Caco-2 (cell line): Measurements from ENCODE around the gene JMJD8. TPM values are rescaled to one million over a fixed set of nuclear protein-coding genes. Genes with fewer than 3 reads are reported as not detected.
A peak's percentile ranks its signal among the peaks of the same experiment; 100 is the strongest.

Source experiments
- BruUV-seq: library from RNA; stranded (reverse); fragments of 400-500 nt; replicated peaks from 2 replicates; lab custom pipeline; 2021; lab: Mats Ljungman, UMichigan
- CTCF ChIA-PET: fragments of 300-600 bp; sonication (Branson Sonifier 250); formaldehyde crosslinking; loops from one replicate; lab custom pipeline; 2022; ENCODE audit warnings: antibody characterized with exemption; lab: Charles Lee
- POLR2A ChIA-PET: fragments of 300-600 bp; sonication (Branson Sonifier 250); formaldehyde crosslinking; loops from one replicate; lab custom pipeline; 2022; ENCODE audit warnings: antibody characterized with exemption; lab: Charles Lee
- DNase-seq, 2 experiments: peaks; one replicate each; pipeline versions ENCODE4 v3.0.0 to v3.0.0-alpha.2; 2020 to 2022
- H3K27me3 ChIP-seq: replicated peaks from 2 replicates; pipeline ENCODE4 v1.6.0; 2011; ENCODE audit warnings: low read length; ENCODE audit not compliant: control insufficient read depth, insufficient read depth
- H3K36me3 ChIP-seq: 2 replicates; pipeline ENCODE4 v1.5.1; 2011; ENCODE audit warnings: low read length; ENCODE audit not compliant: control insufficient read depth, insufficient read depth
- H3K4me1 ChIP-seq: fragments of 250-450 bp; sonication (Bioruptor Pico); 2 replicates; pipeline ENCODE4 v1.5.1; 2020; ENCODE audit warnings: mild to moderate bottlenecking
- H3K4me3 ChIP-seq: 2 replicates; pipeline ENCODE4 v1.5.1; 2011; ENCODE audit warnings: low read depth, mild to moderate bottlenecking, control low read depth, low read length
- H3K9me3 ChIP-seq: fragments of 250-450 bp; sonication (Bioruptor Pico); 2 replicates; pipeline ENCODE4 v1.5.1; 2020; ENCODE audit warnings: mild to moderate bottlenecking, moderate library complexity
- H3K27ac Mint-ChIP-seq: one replicate; pipeline ENCODE4 v1.8.0; 2022; ENCODE audit warnings: mixed read lengths; ENCODE audit not compliant: unreplicated experiment
- H3K27me3 Mint-ChIP-seq: one replicate; pipeline ENCODE4 v1.8.0; 2022; ENCODE audit warnings: mixed read lengths; ENCODE audit not compliant: insufficient read depth, unreplicated experiment
- H3K36me3 Mint-ChIP-seq: one replicate; pipeline ENCODE4 v1.8.0; 2022; ENCODE audit warnings: mild to moderate bottlenecking, mixed read lengths; ENCODE audit not compliant: insufficient read depth, unreplicated experiment
- H3K4me1 Mint-ChIP-seq: one replicate; pipeline ENCODE4 v1.8.0; 2022; ENCODE audit warnings: low read depth, mixed read lengths; ENCODE audit not compliant: unreplicated experiment
- H3K4me3 Mint-ChIP-seq: one replicate; pipeline ENCODE4 v1.8.0; 2022; ENCODE audit warnings: mild to moderate bottlenecking, moderate library complexity, mixed read lengths; ENCODE audit not compliant: unreplicated experiment
- H3K9me3 Mint-ChIP-seq: one replicate; pipeline ENCODE4 v1.8.0; 2022; ENCODE audit warnings: mixed read lengths; ENCODE audit not compliant: unreplicated experiment
- CTCF ChIP-seq, 2 experiments: fragments of 200-600 bp in 1 of 2; IDR thresholded peaks; 1 replicate in 1 of 2; 2 replicates in 1 of 2; pipeline versions ENCODE4 v1.5.1 to v1.8.0; 2011 to 2022; ENCODE audit warnings: antibody characterized with exemption in 1 of 2, control low read depth in 1 of 2, inconsistent platforms in 1 of 2, low read depth in 1 of 2, low read length in 1 of 2, mild to moderate bottlenecking in 1 of 2, moderate library complexity in 1 of 2; ENCODE audit not compliant: insufficient read depth in 1 of 2, severe bottlenecking in 1 of 2, unreplicated experiment in 1 of 2
- intact Hi-C: fragments of 100-400 bp; cut with micrococcal nuclease; formaldehyde crosslinking; loops from one replicate; pipeline ENCODE4 v1.10.0; 2022; ENCODE audit not compliant: unreplicated experiment
- total RNA-seq: library from RNA; stranded (reverse); gene quantifications from 2 replicates; pipeline ENCODE4 v1.2.3, GENCODE V29; 2022

The JMJD8 gene
- total RNA-seq, 1 experiment from 2014 or later = 52.4 TPM

DNA sequence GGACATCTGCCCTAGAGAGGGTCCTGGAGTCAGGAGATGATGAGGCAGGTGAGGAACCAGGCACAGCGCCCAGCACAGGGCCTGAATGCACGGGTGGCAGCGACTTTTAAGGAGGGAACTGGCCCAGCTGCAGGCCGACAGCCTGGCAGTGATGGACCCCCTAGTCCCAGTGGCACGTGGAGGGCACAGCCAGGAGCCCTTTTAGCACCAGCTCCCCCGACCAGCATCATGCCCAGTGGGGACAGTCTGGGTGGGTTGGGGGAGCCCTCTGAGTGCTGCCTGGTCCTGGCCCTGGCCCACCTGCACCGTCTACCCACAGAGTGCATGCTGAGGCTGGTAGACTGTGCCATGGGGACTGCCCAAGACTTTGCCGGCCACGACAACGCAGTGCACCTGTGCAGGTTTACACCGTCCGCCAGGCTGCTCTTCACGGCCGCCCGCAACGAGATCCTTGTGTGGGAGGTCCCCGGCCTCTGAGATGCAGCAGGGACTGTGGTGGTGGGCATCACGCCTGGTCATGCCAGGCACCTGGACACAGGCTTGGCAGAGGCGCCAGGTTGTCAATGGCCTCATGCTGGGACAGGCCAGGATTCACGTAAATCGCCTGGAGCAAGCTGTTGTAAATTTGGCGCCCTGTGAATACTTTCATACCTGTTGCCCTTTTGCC, 16.9 kb downstream of the JMJD8 start:
- Mint-ChIP-seq H3K4me1 (no peaks in the 10 kb centered on the region), H3K9me3 (no peaks in the 10 kb centered on the region), H3K4me3 (peak overlapping the region; percentile 73), H3K27ac (no peak overlapping the region), H3K27me3 (no peaks in the 10 kb centered on the region), H3K36me3 (no peaks in the 10 kb centered on the region)
- ChIA-PET POLR2A (no interaction called here), CTCF (interaction anchor here (1.0 kb wide), 1 partner anchor 23 kb away, joined by 3 read pairs; no protein-coding TSS in a partner anchor)
- no peaks in the 10 kb centered on the region for H3K27me3 ChIP-seq
- no peak for DNase-seq
- H3K36me3 ChIP-seq = peaks cover 3% of the 10 kb centered on the region
- intact Hi-C loops = no loop called here
- no peaks in the 10 kb centered on the region for H3K9me3 ChIP-seq
- no TSS peak for BruUV-seq
- H3K4me3 ChIP-seq = no peak overlapping the region
- H3K4me1 ChIP-seq = no peaks in the 10 kb centered on the region; the same call in 1 of the 2 replicates
- TF ChIP-seq CTCF (IDR thresholded peaks at IDR 0.05; ENCODE audit: insufficient read depth in 1 of 2, low read depth in 1 of 2, low read length in 1 of 2, severe bottlenecking in 1 of 2, unreplicated experiment in 1 of 2) = no peak

- H3K4me3 Mint-ChIP-seq = no peak overlapping the region
- no peaks in the 10 kb centered on the region for H3K36me3 Mint-ChIP-seq
- H3K9me3 Mint-ChIP-seq = no peaks in the 10 kb centered on the region
- H3K4me1 Mint-ChIP-seq = no peaks in the 10 kb centered on the region
- no peak for DNase-seq
- no peaks in the 10 kb centered on the region for H3K27me3 ChIP-seq
- H3K4me3 ChIP-seq = no peak overlapping the region
- intact Hi-C loops = no loop called here
- peaks cover 3% of the 10 kb centered on the region for H3K36me3 ChIP-seq
- BruUV-seq = no TSS peak
- no peak overlapping the region for H3K27ac Mint-ChIP-seq
- H3K4me1 ChIP-seq = no peaks in the 10 kb centered on the region; the same call in 1 of the 2 replicates
- POLR2A ChIA-PET = no interaction called here
- CTCF ChIA-PET = interaction anchor here (0.7 kb wide), 1 partner anchor 12 kb away, joined by 4 read pairs; no protein-coding TSS in a partner anchor
- no peaks in the 10 kb centered on the region for H3K27me3 Mint-ChIP-seq
- no peak for TF ChIP-seq CTCF (IDR thresholded peaks at IDR 0.05; ENCODE audit: insufficient read depth in 1 of 2, low read depth in 1 of 2, low read length in 1 of 2, severe bottlenecking in 1 of 2, unreplicated experiment in 1 of 2)
- no peaks in the 10 kb centered on the region for H3K9me3 ChIP-seq
Observed at GRCh38 chr16:666572-666971, 17.6 kb downstream of the JMJD8 start.

GRCh38 chr16:662597-662996, 21.5 kb downstream of the JMJD8 start:
- no peaks in the 10 kb centered on the region for H3K4me1 ChIP-seq
- H3K4me1 Mint-ChIP-seq = no peaks in the 10 kb centered on the region
- no peak overlapping the region for H3K4me3 Mint-ChIP-seq
- H3K36me3 ChIP-seq = no peaks in the 10 kb centered on the region; the same call in 1 of the 2 replicates
- TF ChIP-seq CTCF (IDR thresholded peaks at IDR 0.05; ENCODE audit: insufficient read depth in 1 of 2, low read depth in 1 of 2, low read length in 1 of 2, severe bottlenecking in 1 of 2, unreplicated experiment in 1 of 2) = no peak
- intact Hi-C loops = no loop called here
- no peaks in the 10 kb centered on the region for H3K27me3 ChIP-seq
- POLR2A ChIA-PET = interaction anchor here (0.5 kb wide), 1 partner anchor 311 kb away, joined by 3 read pairs; no protein-coding TSS in a partner anchor
- no peaks in the 10 kb centered on the region for H3K9me3 ChIP-seq
- no peak overlapping the region for H3K27ac Mint-ChIP-seq
- CTCF ChIA-PET = no interaction called here
- H3K36me3 Mint-ChIP-seq = no peaks in the 10 kb centered on the region
- H3K9me3 Mint-ChIP-seq = no peaks in the 10 kb centered on the region
- H3K27me3 Mint-ChIP-seq = no peaks in the 10 kb centered on the region
- H3K4me3 ChIP-seq = no peak overlapping the region
- DNase-seq = no peak
- no TSS peak for BruUV-seq
